Smooth muscle cell of the pulmonary artery (primary cell): ENCODE results near the gene NEK2. TPM values are rescaled to one million over a fixed set of nuclear protein-coding genes. Genes with fewer than 3 reads are reported as not detected.

ENCODE experiments used
- total RNA-seq: library from RNA; depleted of rRNA; stranded (reverse); fragments of >200 nt; gene quantifications from 2 replicates; pipeline ENCODE4 v1.2.3, GENCODE V29; 2014

NEK2 gene
- 2.5 and 8.5 TPM in 2 replicates for total RNA-seq

DNA sequence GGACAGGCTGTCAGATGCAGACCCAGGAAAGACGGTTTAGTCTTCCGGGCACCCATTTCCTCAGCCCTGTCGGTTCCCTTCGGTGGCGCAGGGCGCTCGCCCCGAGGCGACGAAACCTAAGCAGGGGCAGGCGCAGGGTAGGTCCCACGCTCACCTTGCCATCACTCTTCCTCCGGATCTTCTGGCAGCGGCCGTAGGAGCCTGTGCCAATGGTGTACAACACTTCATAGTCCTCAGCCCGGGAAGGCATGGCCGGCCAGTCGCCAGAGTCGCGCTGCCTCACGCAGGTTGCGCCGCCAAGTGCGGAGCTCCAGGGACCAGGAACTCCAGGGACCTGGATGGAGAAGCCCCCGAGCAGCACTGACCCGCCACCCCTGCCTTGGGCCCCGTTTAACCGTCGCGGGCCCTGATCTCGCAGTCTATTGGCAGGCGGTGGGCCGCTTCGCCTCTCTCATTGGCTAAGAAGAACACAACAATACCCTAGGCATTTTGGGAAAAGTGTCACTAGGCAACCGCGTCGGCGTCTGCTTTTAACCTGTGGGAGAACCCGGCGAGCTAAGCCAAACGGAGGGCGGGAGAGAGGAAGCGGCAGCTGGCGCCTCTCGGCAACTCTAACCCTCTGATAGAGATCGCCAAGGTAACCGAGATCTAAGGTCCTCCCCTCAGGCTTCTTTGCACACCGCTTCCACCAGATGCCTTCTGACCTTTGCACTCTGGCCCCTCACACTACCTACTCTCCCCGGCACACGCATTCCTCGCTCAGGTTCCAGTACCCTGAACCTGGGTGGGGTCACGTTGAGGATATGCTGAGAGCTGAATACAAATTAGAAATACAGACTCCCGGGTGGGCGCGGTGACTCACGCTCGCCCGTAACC lies at the start of gene NEK2:
Gene NEK2 (minus strand): TSS at position 392 of the 876 bp plus-strand sequence. CDS start 142 bp downstream, at position 250.

Other genes starting within 250 kb of the NEK2 start
- not detected in 2 replicates for gene RD3, start 183.5 kb downstream of the NEK2 start, total RNA-seq
- gene SLC30A1, start 96.5 kb downstream of the NEK2 start, total RNA-seq, result 30.0 and 48.7 TPM in 2 replicates
- 41.5 and 54.0 TPM in 2 replicates for gene LPGAT1, start 155.1 kb upstream of the NEK2 start, total RNA-seq